HepG2 (cell line): ENCODE results near the gene SARS2. TPM values are rescaled to one million over a fixed set of nuclear protein-coding genes. Genes with fewer than 3 reads are reported as not detected.

Source experiments
- ARNT ChIP-seq: fragments of 450-650 bp; IDR thresholded peaks from 2 replicates; pipeline ENCODE4 v1.6.1; 2017
- FOXK1 ChIP-seq: sonication (generic); formaldehyde crosslinking; IDR thresholded peaks from 2 replicates; pipeline ENCODE4 v1.4.0; 2020; ENCODE audit warnings: low read depth, missing genetic modification reagents, borderline replicate concordance
- FOXO1 ChIP-seq: sonication (generic); formaldehyde crosslinking; IDR thresholded peaks from 2 replicates; pipeline ENCODE4 v1.4.0; 2020; ENCODE audit warnings: missing genetic modification reagents
- MED1 ChIP-seq: sonication (generic); formaldehyde crosslinking; IDR thresholded peaks from 2 replicates; pipeline ENCODE4 v1.4.0; 2020; ENCODE audit warnings: missing genetic modification reagents
- MYC ChIP-seq: sonication (generic); formaldehyde crosslinking; IDR thresholded peaks from 2 replicates; pipeline ENCODE4 v1.9.0; 2021; ENCODE audit warnings: missing genetic modification reagents, borderline replicate concordance
- NFKBIZ ChIP-seq: IDR thresholded peaks from 2 replicates; pipeline ENCODE4 v1.6.1; 2018; ENCODE audit warnings: missing genetic modification reagents, missing compliant biosample characterization
- REL ChIP-seq: sonication (generic); formaldehyde crosslinking; conservative IDR thresholded peaks from 2 replicates; pipeline ENCODE4 v1.8.0; 2022; ENCODE audit warnings: mild to moderate bottlenecking, missing genetic modification reagents, moderate library complexity
- REXO4 ChIP-seq: sonication (generic); formaldehyde crosslinking; IDR thresholded peaks from 2 replicates; pipeline ENCODE4 v1.8.0; 2022; ENCODE audit warnings: missing genetic modification reagents, mild to moderate bottlenecking, borderline replicate concordance
- RFXAP ChIP-seq: sonication (generic); formaldehyde crosslinking; IDR thresholded peaks from 2 replicates; pipeline ENCODE4 v1.4.0; 2020; ENCODE audit warnings: missing genetic modification reagents, borderline replicate concordance
- TOPORS ChIP-seq: sonication (generic); formaldehyde crosslinking; IDR thresholded peaks from 2 replicates; pipeline ENCODE4 v1.8.0; 2023; ENCODE audit warnings: mild to moderate bottlenecking, missing genetic modification reagents
- ZGPAT ChIP-seq: IDR thresholded peaks from 2 replicates; pipeline ENCODE4 v1.6.1; 2016; ENCODE audit warnings: mild to moderate bottlenecking
- ZNF138 ChIP-seq: sonication (generic); formaldehyde crosslinking; IDR thresholded peaks from 2 replicates; pipeline ENCODE4 v1.5.0; 2020; ENCODE audit warnings: mild to moderate bottlenecking, low read depth, missing genetic modification reagents
- ZNF280B ChIP-seq: sonication (generic); formaldehyde crosslinking; IDR thresholded peaks from 2 replicates; pipeline ENCODE4 v1.5.0; 2020; ENCODE audit warnings: missing genetic modification reagents, mild to moderate bottlenecking, borderline replicate concordance
- ZNF44 ChIP-seq: sonication (generic); formaldehyde crosslinking; IDR thresholded peaks from 2 replicates; pipeline ENCODE4 v1.5.1; 2020; ENCODE audit warnings: mild to moderate bottlenecking, missing genetic modification reagents
- ZNF501 ChIP-seq: sonication (generic); formaldehyde crosslinking; IDR thresholded peaks from 2 replicates; pipeline ENCODE4 v1.5.1; 2020; ENCODE audit warnings: mild to moderate bottlenecking, moderate library complexity, missing genetic modification reagents
- ZNF740 ChIP-seq: sonication (generic); formaldehyde crosslinking; IDR thresholded peaks from 2 replicates; pipeline ENCODE4 v1.4.0; 2020; ENCODE audit warnings: missing genetic modification reagents
- polyA plus RNA-seq, 8 experiments: library from polyadenylated mRNA; depleted of rRNA in 3 of 8; stranded (reverse) in 7 of 8; unstranded in 1 of 8; fragments of >200 nt; fragmentation: Illumina TruSeq in 4 of 8; extraction: Trizol in 4 of 8; gene quantifications; 2 replicates each; pipeline versions ENCODE4 v1.2.1 to v1.2.3, GENCODE V29; 2011 to 2016; ENCODE audit warnings: low read depth in 4 of 8, missing spikeins in 1 of 8, mixed read lengths in 1 of 8; ENCODE audit not compliant: insufficient read depth in 1 of 8
- total RNA-seq, 5 experiments: library from RNA; depleted of rRNA; stranded (reverse); fragments of >200 nt; fragmentation: Illumina TruSeq; extraction: Trizol; gene quantifications; 2 replicates each; pipeline ENCODE4 v1.2.3, GENCODE V29; 2016; ENCODE audit warnings: low read depth in 1 of 5
- TF ChIP-seq, protein P1 (sequence below): IDR thresholded peaks from 2 replicates; pipeline ENCODE4 v1.6.1; 2016; ENCODE audit warnings: missing compliant biosample characterization, missing genetic modification reagents, borderline replicate concordance
- TF ChIP-seq, protein P2 (sequence below): sonication (generic); formaldehyde crosslinking; IDR thresholded peaks from 2 replicates; pipeline ENCODE4 v1.5.1; 2020; ENCODE audit warnings: mild to moderate bottlenecking, moderate library complexity, missing genetic modification reagents
- TF ChIP-seq, protein P3 (sequence below): IDR thresholded peaks from 2 replicates; pipeline ENCODE4 v1.6.1; 2016; ENCODE audit warnings: missing compliant biosample characterization, missing genetic modification reagents, borderline replicate concordance
- TF ChIP-seq, protein P4 (sequence below): sonication (generic); formaldehyde crosslinking; IDR thresholded peaks from 2 replicates; pipeline ENCODE4 v1.8.0; 2022; ENCODE audit warnings: mild to moderate bottlenecking, missing genetic modification reagents, moderate library complexity

Gene SARS2
- total and polyA plus RNA-seq, 2 of the 13 experiments (the other 11 are each of a cell fraction or from before 2014, with no cell fraction given), result 40.0 to 48.6 TPM

GRCh38 chr19:38975214-38975860 is 44.8 kb upstream of the SARS2 start, which contains the start of gene FBXO17 (continued):
- TF ChIP-seq ZNF44 (CRISPR knock-in tag), result 0 out of 2 replicates have a peak, but pooled peaks have one; percentile 56
- no peak for TF ChIP-seq RFXAP (CRISPR knock-in tag)
- TF ChIP-seq ZGPAT (CRISPR knock-in tag), result peak; percentile 43; the same call in 1 of the 2 replicates
- no peak for TF ChIP-seq TOPORS (CRISPR knock-in tag)
- TF ChIP-seq ZNF280B, result 0 out of 2 replicates have a peak, but pooled peaks have one; percentile 58
- no peak for TF ChIP-seq ARNT
- TF ChIP-seq, protein P1, sequence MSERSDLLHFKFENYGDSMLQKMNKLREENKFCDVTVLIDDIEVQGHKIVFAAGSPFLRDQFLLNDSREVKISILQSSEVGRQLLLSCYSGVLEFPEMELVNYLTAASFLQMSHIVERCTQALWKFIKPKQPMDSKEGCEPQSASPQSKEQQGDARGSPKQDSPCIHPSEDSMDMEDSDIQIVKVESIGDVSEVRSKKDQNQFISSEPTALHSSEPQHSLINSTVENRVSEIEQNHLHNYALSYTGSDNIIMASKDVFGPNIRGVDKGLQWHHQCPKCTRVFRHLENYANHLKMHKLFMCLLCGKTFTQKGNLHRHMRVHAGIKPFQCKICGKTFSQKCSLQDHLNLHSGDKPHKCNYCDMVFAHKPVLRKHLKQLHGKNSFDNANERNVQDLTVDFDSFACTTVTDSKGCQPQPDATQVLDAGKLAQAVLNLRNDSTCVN (CRISPR knock-in tag), result peak; percentile 35; the same call in 1 of the 2 replicates
- TF ChIP-seq ZNF501 (CRISPR knock-in tag), result peak; percentile 55; the same call in 1 of the 2 replicates
- TF ChIP-seq, protein P2, sequence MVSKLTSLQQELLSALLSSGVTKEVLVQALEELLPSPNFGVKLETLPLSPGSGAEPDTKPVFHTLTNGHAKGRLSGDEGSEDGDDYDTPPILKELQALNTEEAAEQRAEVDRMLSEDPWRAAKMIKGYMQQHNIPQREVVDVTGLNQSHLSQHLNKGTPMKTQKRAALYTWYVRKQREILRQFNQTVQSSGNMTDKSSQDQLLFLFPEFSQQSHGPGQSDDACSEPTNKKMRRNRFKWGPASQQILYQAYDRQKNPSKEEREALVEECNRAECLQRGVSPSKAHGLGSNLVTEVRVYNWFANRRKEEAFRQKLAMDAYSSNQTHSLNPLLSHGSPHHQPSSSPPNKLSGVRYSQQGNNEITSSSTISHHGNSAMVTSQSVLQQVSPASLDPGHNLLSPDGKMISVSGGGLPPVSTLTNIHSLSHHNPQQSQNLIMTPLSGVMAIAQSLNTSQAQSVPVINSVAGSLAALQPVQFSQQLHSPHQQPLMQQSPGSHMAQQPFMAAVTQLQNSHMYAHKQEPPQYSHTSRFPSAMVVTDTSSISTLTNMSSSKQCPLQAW (CRISPR knock-in tag), result no peak
- no peak for TF ChIP-seq ZNF740 (CRISPR knock-in tag)
- 0 out of 2 replicates have a peak, but pooled peaks have one; percentile 30 for TF ChIP-seq NFKBIZ (CRISPR knock-in tag)
- 0 out of 2 replicates have a peak, but pooled peaks have one; percentile 8 for TF ChIP-seq FOXO1 (CRISPR knock-in tag)
- peak; percentile 3; the same call in 1 of the 2 replicates for TF ChIP-seq MED1 (CRISPR knock-in tag)
- peak; percentile 60; the same call in 1 of the 2 replicates for TF ChIP-seq MYC (CRISPR knock-in tag)
- TF ChIP-seq FOXK1, result 0 out of 2 replicates have a peak, but pooled peaks have one; percentile 34
- peak; percentile 41; the same call in 1 of the 2 replicates for TF ChIP-seq ZNF138 (CRISPR knock-in tag)
- TF ChIP-seq, protein P3, sequence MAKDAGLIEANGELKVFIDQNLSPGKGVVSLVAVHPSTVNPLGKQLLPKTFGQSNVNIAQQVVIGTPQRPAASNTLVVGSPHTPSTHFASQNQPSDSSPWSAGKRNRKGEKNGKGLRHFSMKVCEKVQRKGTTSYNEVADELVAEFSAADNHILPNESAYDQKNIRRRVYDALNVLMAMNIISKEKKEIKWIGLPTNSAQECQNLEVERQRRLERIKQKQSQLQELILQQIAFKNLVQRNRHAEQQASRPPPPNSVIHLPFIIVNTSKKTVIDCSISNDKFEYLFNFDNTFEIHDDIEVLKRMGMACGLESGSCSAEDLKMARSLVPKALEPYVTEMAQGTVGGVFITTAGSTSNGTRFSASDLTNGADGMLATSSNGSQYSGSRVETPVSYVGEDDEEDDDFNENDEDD (CRISPR knock-in tag), result no peak; the same call in 1 of the 2 replicates
- TF ChIP-seq REXO4, result peak; percentile 65; the same call in 1 of the 2 replicates
- TF ChIP-seq, protein P4, sequence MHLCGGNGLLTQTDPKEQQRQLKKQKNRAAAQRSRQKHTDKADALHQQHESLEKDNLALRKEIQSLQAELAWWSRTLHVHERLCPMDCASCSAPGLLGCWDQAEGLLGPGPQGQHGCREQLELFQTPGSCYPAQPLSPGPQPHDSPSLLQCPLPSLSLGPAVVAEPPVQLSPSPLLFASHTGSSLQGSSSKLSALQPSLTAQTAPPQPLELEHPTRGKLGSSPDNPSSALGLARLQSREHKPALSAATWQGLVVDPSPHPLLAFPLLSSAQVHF (CRISPR knock-in tag), result peak; percentile 54; the same call in 1 of the 2 replicates
- no peak; the same call in 1 of the 2 replicates for TF ChIP-seq REL (CRISPR knock-in tag)
